Measurements from ENCODE around the gene DERL3.
A peak's percentile ranks its signal among the peaks of the same experiment; 100 is the strongest.

The DERL3 gene

GRCh38 chr22:23801886-23802377 lies 36.9 kb downstream of the DERL3 start:
- no peak for DNase-seq (ENCODE audit: low read depth)

GRCh38 chr22:23801238-23801821 lies 37.5 kb downstream of the DERL3 start:
- DNase-seq (ENCODE audit: low read depth) = no peak

GRCh38 chr22:23800297-23801237 lies 38.2 kb downstream of the DERL3 start:
- no peak for DNase-seq (ENCODE audit: low read depth)

GRCh38 chr22:23796461-23796860 lies 42.3 kb downstream of the DERL3 start:
- DNase-seq (ENCODE audit: low read depth) = no peak

GRCh38 chr22:23793326-23793725 lies 45.5 kb downstream of the DERL3 start:
- DNase-seq (ENCODE audit: low read depth) = no peak

GRCh38 chr22:23791738-23792645 lies 46.8 kb downstream of the DERL3 start:
- no peak for DNase-seq (ENCODE audit: low read depth)

GRCh38 chr22:23790819-23791737 lies 47.7 kb downstream of the DERL3 start:
- DNase-seq (ENCODE audit: low read depth) = no peak

GRCh38 chr22:23789638-23790037 lies 49.2 kb downstream of the DERL3 start:
- DNase-seq (ENCODE audit: low read depth) = no peak

GRCh38 chr22:23789121-23789520 lies 49.7 kb downstream of the DERL3 start:
- no peak for DNase-seq (ENCODE audit: low read depth)

GRCh38 chr22:23787910-23788309 lies 50.9 kb downstream of the DERL3 start:
- no peak for DNase-seq (ENCODE audit: low read depth)

- DNase-seq (ENCODE audit: low read depth) = no peak
Observed at GRCh38 chr22:23787600-23787896, 51.3 kb downstream of the DERL3 start.

- DNase-seq (ENCODE audit: low read depth) = peak; percentile 91
Observed at GRCh38 chr22:23786752-23787599, 51.8 kb downstream of the DERL3 start, which contains the start of gene SMARCB1. Gene SMARCB1 (plus strand): TSS chr22:23786966. CDS start chr22:23787170, 204 bp downstream.

GRCh38 chr22:23786261-23786710 lies 52.5 kb downstream of the DERL3 start:
- no peak for DNase-seq (ENCODE audit: low read depth)
